ENCODE data around the gene STARD3NL.
"Not testable (repeated sequence)": the region's sequence is repeated elsewhere in the genome, so short reads cannot be mapped to it uniquely, and the experiment has no call there.

The STARD3NL gene

GRCh38 chr7:38269704-38270346 is 91.8 kb downstream of the STARD3NL start:
- DNase-seq (ENCODE audit: low spot score) = not testable (repeated sequence)

GRCh38 chr7:38270405-38270804 is 92.4 kb downstream of the STARD3NL start:
- not testable (repeated sequence) for DNase-seq (ENCODE audit: low spot score)

GRCh38 chr7:38273286-38273995 is 95.4 kb downstream of the STARD3NL start, which contains the start of gene TARP:
TARP (minus strand) TSS chr7:38273636.
- DNase-seq (ENCODE audit: low spot score) = no peak

- no peak for DNase-seq (ENCODE audit: low spot score)
Observed at GRCh38 chr7:38274486-38274885, 96.4 kb downstream of the STARD3NL start.

GRCh38 chr7:38274927-38275620 is 97.0 kb downstream of the STARD3NL start:
- no peak for DNase-seq (ENCODE audit: low spot score)

- no peak for DNase-seq (ENCODE audit: low spot score)
Observed at GRCh38 chr7:38276096-38276877, 98.2 kb downstream of the STARD3NL start.

- no peak for DNase-seq (ENCODE audit: low spot score)
Observed at GRCh38 chr7:38280000-38280399, 102.0 kb downstream of the STARD3NL start.

All from CD4-positive, alpha-beta T cell treated with Interleukin-2 at 100 ng/mL for 4 hours (primary cell).